HEK293T (cell line): ENCODE data around the gene RBM4.

ENCODE experiments used
- CTBP1 ChIP-seq: fragments of 450-650 bp; IDR thresholded peaks from 2 replicates; pipeline ENCODE4 v1.6.1; 2016; ENCODE audit warnings: borderline replicate concordance
- FOXA1 ChIP-seq: fragments of 450-650 bp; IDR thresholded peaks from 2 replicates; pipeline ENCODE4 v1.6.1; 2016; ENCODE audit warnings: mild to moderate bottlenecking
- FOXM1 ChIP-seq: fragments of 450-650 bp; IDR thresholded peaks from 2 replicates; pipeline ENCODE4 v1.6.1; 2017; ENCODE audit warnings: mild to moderate bottlenecking, borderline replicate concordance
- SP1 ChIP-seq: fragments of 450-650 bp; IDR thresholded peaks from 2 replicates; pipeline ENCODE4 v1.6.1; 2017
- SUZ12 ChIP-seq: fragments of 450-650 bp; IDR thresholded peaks from 2 replicates; pipeline ENCODE4 v1.6.1; 2016; ENCODE audit warnings: mild to moderate bottlenecking
- ZNF384 ChIP-seq: fragments of 450-650 bp; IDR thresholded peaks from 2 replicates; pipeline ENCODE4 v1.6.1; 2016

- TF ChIP-seq FOXM1 = no peak
- TF ChIP-seq CTBP1 = no peak
- TF ChIP-seq SUZ12 = no peak
- no peak for TF ChIP-seq ZNF384
- no peak for TF ChIP-seq FOXA1
- TF ChIP-seq SP1 = no peak
These were observed 6.6 kb upstream of the RBM4 start for GRCh38 chr11:66631883-66632282.
